ENCODE data around the gene FHAD1. TPM values are rescaled to one million over a fixed set of nuclear protein-coding genes. Genes with fewer than 3 reads are reported as not detected.

The FHAD1 gene
- total RNA-seq, 1 donor from 2014 or later: 0.21 TPM

- no peaks in the 10 kb centered on the region for H3K36me3 ChIP-seq (ENCODE audit: control insufficient read depth, insufficient read depth, low read length)
- no peak for DNase-seq (ENCODE audit: low read depth)
- no peak for TF ChIP-seq CTCF (IDR thresholded peaks at IDR 0.05; ENCODE audit: insufficient read depth, low read length, poor library complexity, severe bottlenecking)
- peaks cover 4% of the 10 kb centered on the region for H3K27me3 ChIP-seq (ENCODE audit: control insufficient read depth, insufficient read depth, low read length)
- no peak overlapping the region for H3K4me3 ChIP-seq (ENCODE audit: low read depth, low read length)
These were observed 135.8 kb downstream of the FHAD1 start for GRCh38 chr1:15382601-15383518.

GRCh38 chr1:15383810-15384209 is 136.8 kb downstream of the FHAD1 start:
- H3K27me3 ChIP-seq (ENCODE audit: control insufficient read depth, insufficient read depth, low read length): peaks cover 4% of the 10 kb centered on the region
- no peak for TF ChIP-seq CTCF (IDR thresholded peaks at IDR 0.05; ENCODE audit: insufficient read depth, low read length, poor library complexity, severe bottlenecking)
- no peaks in the 10 kb centered on the region for H3K36me3 ChIP-seq (ENCODE audit: control insufficient read depth, insufficient read depth, low read length)
- H3K4me3 ChIP-seq (ENCODE audit: low read depth, low read length): no peak overlapping the region
- DNase-seq (ENCODE audit: low read depth): no peak

GRCh38 chr1:15384301-15384901 is 137.4 kb downstream of the FHAD1 start:
- no peak for TF ChIP-seq CTCF (IDR thresholded peaks at IDR 0.05; ENCODE audit: insufficient read depth, low read length, poor library complexity, severe bottlenecking)
- peaks cover 4% of the 10 kb centered on the region for H3K27me3 ChIP-seq (ENCODE audit: control insufficient read depth, insufficient read depth, low read length)
- H3K4me3 ChIP-seq (ENCODE audit: low read depth, low read length): no peak overlapping the region
- DNase-seq (ENCODE audit: low read depth): no peak
- H3K36me3 ChIP-seq (ENCODE audit: control insufficient read depth, insufficient read depth, low read length): no peaks in the 10 kb centered on the region

GRCh38 chr1:15385420-15385819 is 138.4 kb downstream of the FHAD1 start:
- Histone ChIP-seq H3K36me3 (ENCODE audit: control insufficient read depth, insufficient read depth, low read length) (no peaks in the 10 kb centered on the region), H3K27me3 (ENCODE audit: control insufficient read depth, insufficient read depth, low read length) (peaks cover 4% of the 10 kb centered on the region), H3K4me3 (ENCODE audit: low read depth, low read length) (no peak overlapping the region)
- TF ChIP-seq CTCF (IDR thresholded peaks at IDR 0.05; ENCODE audit: insufficient read depth, low read length, poor library complexity, severe bottlenecking): no peak
- DNase-seq (ENCODE audit: low read depth): no peak

GRCh38 chr1:15386164-15386749 is 139.2 kb downstream of the FHAD1 start:
- Histone ChIP-seq H3K36me3 (ENCODE audit: control insufficient read depth, insufficient read depth, low read length) (no peaks in the 10 kb centered on the region), H3K4me3 (ENCODE audit: low read depth, low read length) (no peak overlapping the region), H3K27me3 (ENCODE audit: control insufficient read depth, insufficient read depth, low read length) (peaks cover 4% of the 10 kb centered on the region)
- DNase-seq (ENCODE audit: low read depth): no peak
- TF ChIP-seq CTCF (IDR thresholded peaks at IDR 0.05; ENCODE audit: insufficient read depth, low read length, poor library complexity, severe bottlenecking): no peak
